SU-DHL-6 (cell line): ENCODE measurements around the gene C11orf24.
"Not testable (repeated sequence)": the region's sequence is repeated elsewhere in the genome, so short reads cannot be mapped to it uniquely, and the experiment has no call there.

Experiments used
- H2AFZ ChIP-seq: fragments of 200-600 bp; sonication (generic); 2 replicates; pipeline ENCODE4 v1.6.1; 2014; ENCODE audit warnings: low read depth, mild to moderate bottlenecking, moderate library complexity, mixed read lengths, antibody characterized with exemption, low read length; ENCODE audit not compliant: severe bottlenecking
- H3F3A ChIP-seq: fragments of 200-600 bp; shearing (Covaris generic); 2 replicates; pipeline ENCODE4 v1.6.0; 2016; ENCODE audit warnings: antibody characterized with exemption, mild to moderate bottlenecking; ENCODE audit not compliant: insufficient read depth
- H3K27ac ChIP-seq: fragments of 200-600 bp; sonication (generic); 2 replicates; pipeline ENCODE4 v1.5.1; 2016; ENCODE audit warnings: low read depth, mild to moderate bottlenecking, low read length, moderate library complexity, mixed read lengths
- H3K27me3 ChIP-seq: fragments of 200-600 bp; sonication (generic), shearing (Covaris generic); 2 replicates; pipeline ENCODE4 v1.6.0; 2014; ENCODE audit warnings: mild to moderate bottlenecking, low read length
- H3K36me3 ChIP-seq: fragments of 200-600 bp; sonication (generic); 2 replicates; pipeline ENCODE4 v1.6.1; 2014; ENCODE audit warnings: mild to moderate bottlenecking, low read length, mixed read lengths
- H3K4me2 ChIP-seq: fragments of 300-600, 200-600 bp; shearing (Covaris generic), sonication (generic); 2 replicates; pipeline ENCODE4 v1.6.0; 2014; ENCODE audit warnings: low read length, low read depth, mild to moderate bottlenecking; ENCODE audit not compliant: poor library complexity, severe bottlenecking
- H3K4me3 ChIP-seq: fragments of 200-600 bp; sonication (generic); 2 replicates; pipeline ENCODE4 v1.5.1; 2014; ENCODE audit warnings: antibody characterized with exemption, low read length, mild to moderate bottlenecking, mixed read lengths; ENCODE audit not compliant: insufficient read depth, poor library complexity, severe bottlenecking
- H3K79me2 ChIP-seq: fragments of 200-600 bp; sonication (generic); 2 replicates; pipeline ENCODE4 v1.6.1; 2014; ENCODE audit warnings: mild to moderate bottlenecking, low read length, moderate library complexity; ENCODE audit not compliant: insufficient read depth
- H3K9ac ChIP-seq: fragments of 200-600 bp; sonication (generic); 2 replicates; pipeline ENCODE4 v1.7.0; 2014; ENCODE audit warnings: mild to moderate bottlenecking, low read length
- H3K9me2 ChIP-seq: fragments of 200-600 bp; sonication (generic); replicated peaks from 2 replicates; pipeline ENCODE4 v1.6.1; 2014; ENCODE audit warnings: low read length; ENCODE audit not compliant: insufficient read depth
- H3K9me3 ChIP-seq: fragments of 200-600 bp; sonication (generic); 2 replicates; pipeline ENCODE4 v1.6.1; 2014; ENCODE audit warnings: low read length, mixed read lengths; ENCODE audit not compliant: insufficient read depth
- H4K20me1 ChIP-seq: fragments of 200-600 bp; sonication (generic); 2 replicates; pipeline ENCODE4 v1.6.1; 2014; ENCODE audit warnings: low read depth, mild to moderate bottlenecking, antibody characterized with exemption, low read length, moderate library complexity, mixed read lengths
- CTCF ChIP-seq: fragments of 200-600 bp; sonication (generic); IDR thresholded peaks from one replicate; pipeline ENCODE4 v1.5.1; 2017; ENCODE audit warnings: antibody characterized with exemption, mild to moderate bottlenecking, low read length, moderate library complexity; ENCODE audit not compliant: insufficient read depth, poor library complexity, severe bottlenecking
- EZH2phosphoT487 ChIP-seq: fragments of 200-600 bp; sonication (generic), shearing (Covaris generic); conservative IDR thresholded peaks from 2 replicates; pipeline ENCODE4 v1.6.1; 2018; ENCODE audit warnings: mild to moderate bottlenecking, antibody characterized with exemption, low read length, moderate library complexity, mixed read lengths

C11orf24 gene

GRCh38 chr11:68300076-68300830, 28.5 kb upstream of the C11orf24 start:
- H3K4me3 ChIP-seq, result no peak overlapping the region
- no peaks in the 10 kb centered on the region for H3K79me2 ChIP-seq
- H3K36me3 ChIP-seq, result no peaks in the 10 kb centered on the region
- H3K27me3 ChIP-seq, result no peaks in the 10 kb centered on the region
- no peaks in the 10 kb centered on the region for H4K20me1 ChIP-seq
- TF ChIP-seq EZH2phosphoT487, result no peak
- no peak for TF ChIP-seq CTCF
- H3K9ac ChIP-seq, result no peak overlapping the region
- H3K9me3 ChIP-seq, result peaks cover 5% of the 10 kb centered on the region; the same call in 1 of the 2 replicates
- H3K4me2 ChIP-seq, result no peak overlapping the region
- H3K27ac ChIP-seq, result no peak overlapping the region
- H2AFZ ChIP-seq, result no peak overlapping the region
- no peaks in the 10 kb centered on the region for H3F3A ChIP-seq
- H3K9me2 ChIP-seq, result no peaks in the 10 kb centered on the region

- H3F3A ChIP-seq, H3K9ac ChIP-seq, H3K4me2 ChIP-seq, H3K27ac ChIP-seq, H2AFZ ChIP-seq, H3K27me3 ChIP-seq, H3K4me3 ChIP-seq, H3K9me2 ChIP-seq, H3K36me3 ChIP-seq, H3K79me2 ChIP-seq, H3K9me3 ChIP-seq, H4K20me1 ChIP-seq: not testable (repeated sequence)
Observed at GRCh38 chr11:68299517-68299879, 27.7 kb upstream of the C11orf24 start.

GRCh38 chr11:68298659-68299516, 27.1 kb upstream of the C11orf24 start:
- no peaks in the 10 kb centered on the region for H3F3A ChIP-seq
- no peaks in the 10 kb centered on the region for H3K36me3 ChIP-seq
- TF ChIP-seq EZH2phosphoT487 (no peak), CTCF (no peak)
- H3K27me3 ChIP-seq, result no peaks in the 10 kb centered on the region
- peaks cover 1% of the 10 kb centered on the region; the same call in 1 of the 2 replicates for H3K9me3 ChIP-seq
- H4K20me1 ChIP-seq, result no peaks in the 10 kb centered on the region
- H3K9ac ChIP-seq, result no peak overlapping the region
- no peak overlapping the region for H3K4me3 ChIP-seq
- no peak overlapping the region for H3K4me2 ChIP-seq
- H3K79me2 ChIP-seq, result no peaks in the 10 kb centered on the region
- no peak overlapping the region for H3K27ac ChIP-seq
- H2AFZ ChIP-seq, result no peak overlapping the region
- no peaks in the 10 kb centered on the region for H3K9me2 ChIP-seq
